Right ventricle myocardium inferior (tissue), 1 donor: ENCODE measurements around the gene GRAP. TPM values are rescaled to one million over a fixed set of nuclear protein-coding genes. Genes with fewer than 3 reads are reported as not detected.

Experiments
- ATAC-seq: fragments of 200-7000 bp; cut with Tn5 transposase; one replicate; pipeline ENCODE4 v1.9.1; 2020; ENCODE audit warnings: mild to moderate bottlenecking, moderate library complexity
- DNase-seq: peaks from one replicate; pipeline ENCODE4 v3.0.0; 2021; ENCODE audit errors: missing footprints
- intact Hi-C: fragments of 100-400 bp; cut with DNase I; formaldehyde crosslinking; loops from one replicate; pipeline ENCODE4 v1.11.0; 2022
- total RNA-seq: library from RNA; stranded (reverse); fragmentation: NEBNext Ultra II Directional; extraction: Animal tissue kit (Norgen Biotek cat#: 25700); gene quantifications from one replicate; pipeline ENCODE4 v1.2.1, GENCODE V29; 2021
- donor health status: DM: no; HTN: yes; CAD: no; lungs with severe emphysema.

GRAP gene
- total RNA-seq, 1 donor from 2014 or later = 2.0 TPM

DNA sequence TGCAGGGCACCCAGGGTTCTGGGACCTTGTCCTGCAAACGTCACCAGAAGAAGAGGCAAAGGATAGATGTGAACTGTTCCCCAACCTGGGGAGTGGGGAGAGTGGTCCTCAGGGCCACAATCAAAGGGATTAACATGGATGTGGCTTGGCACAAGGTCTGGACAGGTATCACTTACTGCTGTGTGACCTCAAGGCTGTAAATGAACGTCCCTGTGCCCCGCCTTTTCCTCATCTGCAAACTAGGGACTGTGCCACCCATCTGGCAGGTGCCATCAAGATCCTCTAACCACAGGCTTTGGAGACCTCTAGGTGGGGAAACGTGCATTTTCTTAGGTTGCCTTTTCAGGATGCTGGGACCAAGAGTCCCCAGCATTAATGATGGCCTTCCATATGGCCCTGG lies 69.7 kb downstream of the GRAP start:
- intact Hi-C loops = no loop called here
- ATAC-seq (no peak), DNase-seq (no peak)

DNA sequence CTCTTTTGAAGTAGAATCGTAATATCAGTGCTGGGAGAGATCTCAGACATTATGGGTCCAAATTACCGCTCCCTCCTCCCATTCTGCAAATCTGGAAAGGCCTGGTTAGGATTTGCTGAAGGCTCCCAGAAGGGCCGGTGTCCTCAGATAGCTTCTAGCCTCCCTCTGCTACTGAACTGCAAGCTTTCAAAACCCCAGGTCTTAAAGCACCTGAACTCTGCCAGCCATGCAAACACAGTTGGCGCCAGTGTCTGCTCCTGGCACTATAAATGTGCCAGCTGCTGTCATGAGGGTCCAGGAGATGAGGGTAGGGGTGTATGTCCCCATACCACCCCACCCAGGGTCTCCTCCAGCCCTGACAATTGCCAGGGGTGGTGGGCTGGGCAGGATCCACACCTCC lies 70.6 kb downstream of the GRAP start:
- intact Hi-C loops = no loop called here
- ATAC-seq (no peak), DNase-seq (no peak)

DNA sequence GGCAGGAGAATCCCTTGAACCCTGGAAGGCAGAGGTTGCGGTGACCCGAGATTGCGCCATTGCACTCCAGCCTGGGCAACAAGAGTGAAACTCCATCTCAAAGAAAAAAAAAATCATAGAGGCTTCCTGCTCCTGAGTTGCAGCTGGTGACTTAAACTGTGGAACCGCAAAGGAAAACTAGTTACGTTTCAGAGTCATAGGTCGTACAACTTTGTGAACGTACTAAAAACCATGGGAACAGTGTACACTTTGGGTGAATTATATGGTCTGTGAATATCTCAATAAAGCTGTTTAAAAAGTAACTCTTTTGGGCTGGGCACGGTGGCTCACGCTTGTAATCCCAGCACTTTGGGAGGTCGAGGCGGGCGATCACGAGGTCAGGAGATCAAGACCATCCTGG lies 71.2 kb downstream of the GRAP start:
- DNase-seq (no peak), ATAC-seq (no peak)
- intact Hi-C loops = no loop called here

GRCh38 chr17:18974407-18975149 lies 72.2 kb downstream of the GRAP start:
- DNase-seq = peak; percentile 37
- intact Hi-C loops = no loop called here

DNA sequence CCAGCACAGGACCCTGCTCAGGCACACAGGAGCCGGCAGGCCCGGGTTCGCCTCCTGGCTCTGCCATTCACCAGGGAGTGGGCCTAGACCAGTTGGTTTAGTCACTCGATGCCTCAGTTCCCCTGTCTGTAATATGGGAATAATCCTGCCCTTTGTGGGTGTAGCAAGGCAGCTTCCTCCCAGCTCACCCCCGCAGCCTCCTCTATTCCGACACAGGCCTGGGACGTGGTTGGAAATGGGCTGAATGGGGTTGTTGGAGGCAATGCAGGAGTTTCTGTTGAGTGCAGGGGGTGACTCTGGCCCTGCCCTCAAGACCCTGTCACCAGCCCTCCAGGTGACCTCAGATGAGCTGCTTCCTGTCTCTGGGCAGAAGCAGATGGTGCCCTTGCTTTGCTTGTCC lies 75.0 kb downstream of the GRAP start:
- DNase-seq = no peak
- intact Hi-C loops = no loop called here
- no peak for ATAC-seq

More at GRCh38 chr17:18974407-18975149, 72.2 kb downstream of the GRAP start:
- no peak for ATAC-seq

Other genes starting within 250 kb of the GRAP start
- 15.9 TPM for gene PRPSAP2, start 188.8 kb downstream of the GRAP start, total RNA-seq
- gene SLC5A10, start 94.8 kb downstream of the GRAP start, total RNA-seq = not detected
- 2.7 TPM for gene FAM83G, start 42.2 kb downstream of the GRAP start, total RNA-seq
- 1.2 TPM for gene GRAPL, start 80.6 kb upstream of the GRAP start, total RNA-seq
- gene EPN2, start 190.4 kb upstream of the GRAP start, total RNA-seq = 85.5 TPM